KOPT-K1 (cell line): ENCODE data around the gene PTPRM.

Source experiments
- H3K27ac ChIP-seq: fragments of 200-600 bp; sonication (generic); 2 replicates; pipeline ENCODE4 v1.5.1; 2016; ENCODE audit warnings: antibody characterized with exemption, mild to moderate bottlenecking, low read depth, low read length; ENCODE audit not compliant: poor library complexity, severe bottlenecking
- H3K36me3 ChIP-seq: fragments of 200-600 bp; sonication (generic); 2 replicates; pipeline ENCODE4 v1.5.1; 2017; ENCODE audit warnings: antibody characterized with exemption, mild to moderate bottlenecking, low read length, moderate library complexity; ENCODE audit not compliant: insufficient read depth
- H3K9me3 ChIP-seq: fragments of 200-600 bp; sonication (generic); 2 replicates; pipeline ENCODE4 v1.5.1; 2017; ENCODE audit warnings: antibody characterized with exemption, low read length, mild to moderate bottlenecking; ENCODE audit not compliant: insufficient read depth, poor library complexity, severe bottlenecking

Gene PTPRM

DNA sequence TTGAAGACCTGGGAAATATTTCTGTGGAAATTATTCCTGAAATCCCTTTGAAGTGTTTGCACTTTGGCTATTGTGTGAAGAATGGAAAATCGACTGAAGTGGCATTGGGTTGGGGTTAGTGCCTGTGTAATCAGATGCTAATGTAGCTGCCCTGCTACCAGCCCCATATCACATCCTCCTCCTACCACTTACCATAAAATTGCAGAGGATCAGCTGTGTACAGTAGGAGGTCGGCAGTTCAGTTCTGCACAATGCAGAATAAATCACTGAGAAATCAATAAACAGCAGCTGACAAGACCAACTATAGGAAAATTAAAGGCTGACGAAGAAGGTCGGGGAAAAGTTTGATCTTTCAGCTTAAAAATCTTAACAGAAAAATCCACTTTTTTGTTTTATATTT is 440.9 kb downstream of the PTPRM start:
- no peaks in the 10 kb centered on the region for H3K9me3 ChIP-seq
- H3K27ac ChIP-seq: no peak overlapping the region
- no peaks in the 10 kb centered on the region for H3K36me3 ChIP-seq

- Histone ChIP-seq H3K27ac (no peak overlapping the region), H3K36me3 (no peaks in the 10 kb centered on the region), H3K9me3 (no peaks in the 10 kb centered on the region)
Observed at GRCh38 chr18:8011361-8011760, 444.2 kb downstream of the PTPRM start.

- no peak overlapping the region for H3K27ac ChIP-seq
- no peaks in the 10 kb centered on the region for H3K36me3 ChIP-seq
- H3K9me3 ChIP-seq: no peaks in the 10 kb centered on the region
Observed at GRCh38 chr18:8011906-8012305, 444.8 kb downstream of the PTPRM start.

- H3K9me3 ChIP-seq: no peaks in the 10 kb centered on the region
- no peaks in the 10 kb centered on the region for H3K36me3 ChIP-seq
- H3K27ac ChIP-seq: no peak overlapping the region
Observed at GRCh38 chr18:8018701-8019331, 451.7 kb downstream of the PTPRM start.

GRCh38 chr18:8019600-8019999 is 452.5 kb downstream of the PTPRM start:
- H3K36me3 ChIP-seq: no peaks in the 10 kb centered on the region
- no peak overlapping the region for H3K27ac ChIP-seq
- no peaks in the 10 kb centered on the region for H3K9me3 ChIP-seq

DNA sequence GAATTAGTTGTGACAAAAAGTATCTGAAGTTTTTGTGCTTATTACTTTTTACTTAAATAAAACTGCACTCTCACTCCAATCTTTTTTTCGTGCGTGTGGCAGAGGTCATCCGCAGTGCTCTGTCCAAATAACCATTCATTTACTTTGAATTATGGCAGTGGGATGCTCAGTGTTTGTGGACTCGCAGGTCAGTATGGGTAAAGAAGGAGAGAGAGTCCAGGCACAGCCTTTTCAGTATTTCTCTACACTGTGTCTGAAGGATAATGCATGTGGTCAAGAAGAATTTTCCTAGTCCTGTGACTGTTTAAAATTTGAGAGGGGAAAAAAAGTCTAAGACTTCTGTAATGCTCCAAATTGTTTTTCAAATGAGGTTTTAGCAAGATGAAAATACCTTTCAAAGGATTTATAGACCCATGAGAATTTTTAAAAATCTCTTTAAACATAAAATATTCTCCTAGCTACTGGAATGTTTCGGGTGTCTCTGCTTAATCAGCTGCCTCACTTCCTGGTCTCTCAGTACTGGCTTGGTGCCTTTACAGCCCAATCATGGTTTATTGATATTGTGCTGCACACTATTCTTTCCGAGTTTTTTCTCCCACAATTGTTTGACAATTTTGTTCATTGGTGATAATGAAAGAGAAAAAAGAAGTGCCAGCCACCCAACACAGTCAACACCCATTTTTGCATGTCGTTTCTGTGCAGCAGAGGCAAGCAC is 453.2 kb downstream of the PTPRM start:
- no peaks in the 10 kb centered on the region for H3K36me3 ChIP-seq
- H3K27ac ChIP-seq: no peak overlapping the region
- no peaks in the 10 kb centered on the region for H3K9me3 ChIP-seq

- Histone ChIP-seq H3K36me3 (no peaks in the 10 kb centered on the region), H3K27ac (no peak overlapping the region), H3K9me3 (no peaks in the 10 kb centered on the region)
Observed at GRCh38 chr18:8029061-8029460, 461.9 kb downstream of the PTPRM start.

DNA sequence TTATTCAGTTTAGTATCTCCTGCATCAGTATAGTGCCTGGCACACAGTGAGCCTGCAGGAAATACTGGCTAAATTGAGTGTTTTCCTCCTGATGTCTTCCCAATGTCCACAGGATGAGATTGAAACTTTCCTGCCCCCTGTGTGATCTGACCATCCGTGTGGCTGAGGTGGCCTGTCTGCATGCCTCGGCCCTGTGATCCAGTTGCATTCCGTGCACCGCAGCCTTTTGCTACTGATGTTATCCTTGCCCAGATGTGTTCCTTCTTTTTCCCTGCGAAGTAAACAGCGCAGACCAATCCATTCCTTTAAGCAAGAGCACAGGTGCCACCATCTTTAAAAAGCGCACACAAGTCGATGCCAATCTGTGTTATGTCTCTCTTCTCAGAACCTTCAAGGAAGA is 462.6 kb downstream of the PTPRM start:
- Histone ChIP-seq H3K27ac (no peak overlapping the region), H3K9me3 (no peaks in the 10 kb centered on the region), H3K36me3 (no peaks in the 10 kb centered on the region)

GRCh38 chr18:8030201-8030600 is 463.1 kb downstream of the PTPRM start:
- Histone ChIP-seq H3K27ac (no peak overlapping the region), H3K36me3 (no peaks in the 10 kb centered on the region), H3K9me3 (no peaks in the 10 kb centered on the region)

DNA sequence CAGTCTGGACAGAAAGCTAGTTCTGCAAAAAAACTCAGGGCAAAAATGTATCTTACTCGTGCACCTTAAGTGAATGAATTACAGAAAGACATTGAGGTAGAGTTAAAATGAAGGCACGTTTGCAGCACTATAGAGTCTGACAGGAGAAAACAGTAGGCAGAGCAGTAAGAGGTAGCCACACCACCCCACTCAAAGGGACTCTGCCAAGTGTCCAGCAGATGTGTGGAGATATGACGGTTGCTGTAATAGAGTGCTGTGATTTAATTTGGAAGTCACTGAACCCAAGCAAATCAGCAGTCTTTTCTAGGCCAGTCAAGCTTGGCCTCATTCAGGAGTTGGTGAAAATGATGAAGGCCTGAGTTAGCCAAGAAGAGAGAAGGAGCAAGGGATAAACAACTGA is 464.4 kb downstream of the PTPRM start:
- Histone ChIP-seq H3K36me3 (no peaks in the 10 kb centered on the region), H3K9me3 (no peaks in the 10 kb centered on the region), H3K27ac (no peak overlapping the region)

DNA sequence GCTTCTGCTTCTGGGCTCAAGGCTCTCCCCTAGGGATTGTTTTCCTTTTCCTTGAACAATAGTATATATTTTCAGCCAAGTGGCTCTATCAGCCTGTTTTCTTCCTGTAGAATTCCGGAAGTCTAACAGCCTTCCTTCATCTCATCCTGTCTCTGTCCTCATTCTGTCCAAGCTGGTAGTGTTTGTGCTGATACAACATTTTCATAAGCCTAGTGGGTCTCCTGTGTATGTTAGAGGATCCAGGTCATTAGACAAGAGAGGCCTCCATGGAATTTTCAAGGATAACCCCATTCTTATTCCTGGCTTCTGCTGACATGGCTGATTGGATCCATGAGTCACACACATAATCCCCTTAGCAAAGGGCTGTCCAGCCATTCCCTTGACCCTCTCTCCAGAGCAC is 467.6 kb downstream of the PTPRM start:
- Histone ChIP-seq H3K27ac (no peak overlapping the region), H3K36me3 (no peaks in the 10 kb centered on the region), H3K9me3 (no peaks in the 10 kb centered on the region)

GRCh38 chr18:8036551-8036950 is 469.4 kb downstream of the PTPRM start:
- Histone ChIP-seq H3K27ac (no peak overlapping the region), H3K9me3 (no peaks in the 10 kb centered on the region), H3K36me3 (no peaks in the 10 kb centered on the region)

DNA sequence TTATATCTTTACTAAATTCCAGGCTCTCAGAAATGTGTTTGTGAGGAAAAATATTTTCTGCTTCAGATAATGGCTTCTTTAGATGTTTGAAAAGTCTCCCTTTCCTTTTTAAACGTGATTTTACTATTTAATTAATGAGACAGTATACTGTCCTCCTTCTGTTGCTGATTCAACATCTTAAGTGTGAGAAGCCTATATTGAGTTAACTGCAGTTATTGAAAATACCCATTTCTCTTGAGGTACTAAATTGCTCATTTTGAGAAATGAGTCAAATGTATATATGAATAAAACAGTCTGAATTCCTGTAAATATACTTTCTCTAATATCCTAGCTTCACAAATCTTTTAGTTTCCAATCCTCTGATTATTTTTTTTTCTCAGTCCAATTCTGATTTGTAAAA is 470.2 kb downstream of the PTPRM start:
- H3K9me3 ChIP-seq: no peaks in the 10 kb centered on the region
- H3K36me3 ChIP-seq: no peaks in the 10 kb centered on the region

DNA sequence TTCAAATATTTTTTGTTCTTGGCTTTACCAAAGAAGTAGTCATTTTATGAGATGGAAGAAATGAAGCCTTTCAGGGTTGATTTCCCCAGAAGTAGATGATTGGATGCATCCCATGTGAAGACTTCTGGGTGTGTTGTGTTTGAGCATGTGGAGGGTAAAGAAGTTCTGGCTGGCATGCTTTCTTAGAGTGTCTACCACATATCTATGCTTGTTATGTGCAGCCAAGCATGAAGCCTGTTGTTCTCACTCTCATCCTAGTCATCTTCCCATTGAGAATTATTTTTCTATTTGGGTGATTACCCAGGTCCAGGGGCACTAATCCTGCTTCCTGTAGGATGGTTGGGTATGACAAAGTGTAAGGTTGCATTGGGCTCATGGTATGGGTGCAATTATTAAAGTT is 472.9 kb downstream of the PTPRM start:
- Histone ChIP-seq H3K9me3 (no peaks in the 10 kb centered on the region), H3K27ac (no peak overlapping the region), H3K36me3 (no peaks in the 10 kb centered on the region)

More for the DNA sequence above, 470.2 kb downstream of the PTPRM start:
- no peak overlapping the region for H3K27ac ChIP-seq

DNA sequence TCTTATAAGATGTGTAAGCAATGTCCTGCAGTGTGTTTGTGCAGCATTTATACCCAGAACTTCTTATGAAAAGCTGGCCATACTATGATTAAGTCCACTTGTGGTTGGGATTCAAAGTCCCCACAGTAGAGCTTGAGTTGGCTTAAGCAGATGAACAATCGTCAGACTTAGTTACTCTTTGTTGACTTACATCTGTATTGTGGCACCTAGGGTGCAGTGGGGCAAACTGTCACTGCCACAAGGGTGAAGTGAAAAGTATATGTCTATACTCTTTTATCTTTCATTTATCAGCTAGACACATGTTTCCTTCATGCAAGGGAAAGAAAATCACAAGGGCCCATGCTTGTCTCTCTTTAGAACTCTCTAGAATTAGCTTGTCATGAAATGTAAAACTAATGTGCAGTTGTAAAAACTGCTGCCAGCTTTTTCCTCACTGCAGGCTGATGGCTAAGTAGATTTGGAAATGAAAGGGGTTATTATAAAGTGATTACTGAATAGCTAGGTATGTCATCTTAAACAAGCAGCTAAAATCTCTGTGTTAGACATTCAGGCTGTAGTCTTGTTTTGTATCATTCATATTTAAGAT is 474.5 kb downstream of the PTPRM start:
- H3K9me3 ChIP-seq: no peaks in the 10 kb centered on the region
- no peaks in the 10 kb centered on the region for H3K36me3 ChIP-seq
- H3K27ac ChIP-seq: no peak overlapping the region

GRCh38 chr18:8044004-8044403 is 476.9 kb downstream of the PTPRM start:
- no peaks in the 10 kb centered on the region for H3K9me3 ChIP-seq
- H3K27ac ChIP-seq: no peak overlapping the region
- H3K36me3 ChIP-seq: no peaks in the 10 kb centered on the region
